SK-N-SH (cell line): ENCODE results near the gene ALS2CL. TPM values are rescaled to one million over a fixed set of nuclear protein-coding genes. Genes with fewer than 3 reads are reported as not detected.

Experiments used
- CTCF ChIA-PET: fragments of 300-600, 350-600 bp; formaldehyde crosslinking; extraction: SDS; loops from one replicate; lab custom pipeline; 2021; lab: Yijun Ruan, JAX
- POLR2A ChIA-PET: fragments of 350-600 bp; sonication (Branson Sonifier 250); formaldehyde crosslinking; extraction: SDS; loops from one replicate; lab custom pipeline; 2020; ENCODE audit warnings: antibody characterized with exemption, inconsistent platforms; lab: Yijun Ruan, JAX
- DNase-seq: peaks from one replicate; pipeline ENCODE4 v3.0.0; 2012
- H2AFZ ChIP-seq: fragments of 200-600 bp; sonication (generic); 2 replicates; pipeline ENCODE4 v1.8.1; 2016; ENCODE audit warnings: antibody characterized with exemption, mild to moderate bottlenecking, low read depth
- H3F3A ChIP-seq: fragments of 200-600 bp; sonication (generic); replicated peaks from 2 replicates; pipeline ENCODE3; 2016; ENCODE audit warnings: antibody characterized with exemption, mild to moderate bottlenecking; ENCODE audit not compliant: insufficient read depth
- H3K27ac ChIP-seq, 2 experiments: fragments of 200-500 bp in 1 of 2; fragments of 200-600 bp in 1 of 2; sonication (Bioruptor generic) in 1 of 2; sonication (generic), shearing (Covaris generic) in 1 of 2; 2 replicates each; pipeline versions ENCODE4 v1.5.1 to v1.6.1; 2014 to 2016; ENCODE audit warnings: low read depth in 2 of 2, inconsistent platforms in 1 of 2, low read length in 1 of 2, mild to moderate bottlenecking in 1 of 2, mixed read lengths in 1 of 2
- H3K27me3 ChIP-seq: fragments of 200-600 bp; sonication (generic), shearing (Covaris generic); 2 replicates; pipeline ENCODE4 v1.6.1; 2016; ENCODE audit warnings: mixed run types; ENCODE audit not compliant: insufficient read depth
- H3K36me3 ChIP-seq, 2 experiments: fragments of 200-500 bp in 1 of 2; fragments of 200-600 bp in 1 of 2; sonication (Bioruptor generic) in 1 of 2; sonication (generic) in 1 of 2; replicated peaks in 1 of 2; 2 replicates each; pipeline versions ENCODE3 to v1.5.1; 2014 to 2016; ENCODE audit warnings: low read length in 1 of 2, mild to moderate bottlenecking in 1 of 2; ENCODE audit not compliant: insufficient read depth in 2 of 2, control insufficient read depth in 1 of 2
- H3K4me1 ChIP-seq, 2 experiments: fragments of 200-500 bp in 1 of 2; fragments of 200-600 bp in 1 of 2; sonication (Bioruptor generic) in 1 of 2; sonication (generic), shearing (Covaris generic) in 1 of 2; 2 replicates each; pipeline versions ENCODE4 v1.5.1 to v1.6.1; 2014 to 2016; ENCODE audit warnings: low read depth in 1 of 2, low read length in 1 of 2, mixed run types in 1 of 2; ENCODE audit not compliant: insufficient read depth in 2 of 2, control insufficient read depth in 1 of 2
- H3K4me2 ChIP-seq: fragments of 200-600 bp; sonication (generic), shearing (Covaris generic); 2 replicates; pipeline ENCODE4 v1.6.1; 2017; ENCODE audit warnings: mixed run types
- H3K4me3 ChIP-seq, 2 experiments: fragments of 200-500 bp in 1 of 2; fragments of 200-600 bp in 1 of 2; sonication (Bioruptor generic) in 1 of 2; sonication (generic), shearing (Covaris generic) in 1 of 2; 2 replicates each; pipeline versions ENCODE4 v1.5.1 to v1.8.1; 2014 to 2016; ENCODE audit warnings: low read depth in 2 of 2, inconsistent platforms in 1 of 2, low read length in 1 of 2, mild to moderate bottlenecking in 1 of 2, mixed read lengths in 1 of 2, moderate library complexity in 1 of 2
- H3K79me2 ChIP-seq: fragments of 200-600 bp; sonication (generic); 2 replicates; pipeline ENCODE4 v1.8.1; 2017; ENCODE audit warnings: mild to moderate bottlenecking; ENCODE audit not compliant: insufficient read depth
- H3K9ac ChIP-seq: fragments of 200-600 bp; sonication (generic); 2 replicates; pipeline ENCODE4 v1.6.1; 2017; ENCODE audit warnings: mixed run types
- H3K9me2 ChIP-seq: fragments of 200-600 bp; sonication (generic); 2 replicates; pipeline ENCODE4 v1.6.1; 2017; ENCODE audit warnings: mixed run types
- H3K9me3 ChIP-seq: fragments of 200-600 bp; sonication (generic); 2 replicates; pipeline ENCODE4 v1.6.1; 2017; ENCODE audit warnings: mixed run types, mild to moderate bottlenecking, moderate library complexity
- H4K20me1 ChIP-seq: fragments of 200-600 bp; sonication (generic); 2 replicates; pipeline ENCODE4 v1.6.1; 2017; ENCODE audit warnings: mild to moderate bottlenecking, mixed run types; ENCODE audit not compliant: insufficient read depth
- EP300 ChIP-seq, 2 experiments: IDR thresholded peaks; 2 replicates each; pipeline versions ENCODE4 v1.4.0 to v1.6.1; 2012; ENCODE audit warnings: borderline replicate concordance in 1 of 2, low read depth in 1 of 2, low read length in 1 of 2
- EZH2phosphoT487 ChIP-seq: fragments of 200-600 bp; sonication (generic); IDR thresholded peaks from 2 replicates; pipeline ENCODE4 v1.6.1; 2017; ENCODE audit warnings: low read depth, mixed run types, mild to moderate bottlenecking, antibody characterized with exemption, moderate library complexity, borderline replicate concordance
- FOSL2 ChIP-seq: IDR thresholded peaks from 2 replicates; pipeline ENCODE4 v1.4.0; 2012; ENCODE audit warnings: low read depth, mild to moderate bottlenecking, moderate library complexity, borderline replicate concordance
- FOXJ3 ChIP-seq: sonication (generic); formaldehyde crosslinking; IDR thresholded peaks from 2 replicates; pipeline ENCODE4 v1.5.1; 2020; ENCODE audit warnings: mild to moderate bottlenecking, missing genetic modification reagents
- GATA2 ChIP-seq: sonication (generic); formaldehyde crosslinking; IDR thresholded peaks from 2 replicates; pipeline ENCODE4 v1.5.0; 2020; ENCODE audit warnings: mild to moderate bottlenecking, missing genetic modification reagents
- JUND ChIP-seq: IDR thresholded peaks from 2 replicates; pipeline ENCODE4 v1.4.0; 2012
- MEF2A ChIP-seq: IDR thresholded peaks from 2 replicates; pipeline ENCODE4 v1.4.0; 2012; ENCODE audit warnings: low read depth, borderline replicate concordance
- MXI1 ChIP-seq: IDR thresholded peaks from 2 replicates; pipeline ENCODE4 v1.6.1; 2012; ENCODE audit warnings: mild to moderate bottlenecking, low read depth, low read length, improper control_type of control experiment
- NFIC ChIP-seq: IDR thresholded peaks from 2 replicates; pipeline ENCODE4 v1.4.0; 2012; ENCODE audit warnings: borderline replicate concordance
- POLR2AphosphoS5 ChIP-seq: IDR thresholded peaks from 2 replicates; pipeline ENCODE4 v1.6.1; 2012; ENCODE audit warnings: low read depth, low read length
- RAD21 ChIP-seq: IDR thresholded peaks from 2 replicates; pipeline ENCODE4 v1.6.1; 2012; ENCODE audit warnings: mild to moderate bottlenecking, low read length
- RFX5 ChIP-seq: IDR thresholded peaks from 2 replicates; pipeline ENCODE4 v1.6.1; 2012; ENCODE audit warnings: mild to moderate bottlenecking, improper control_type of control experiment, low read length
- SIN3A ChIP-seq: IDR thresholded peaks from 2 replicates; pipeline ENCODE4 v1.6.1; 2012; ENCODE audit warnings: low read depth, mild to moderate bottlenecking, low read length, moderate library complexity, borderline replicate concordance
- SMC3 ChIP-seq: IDR thresholded peaks from 2 replicates; pipeline ENCODE4 v1.6.1; 2012; ENCODE audit warnings: low read depth, low read length, improper control_type of control experiment
- TAF1 ChIP-seq: IDR thresholded peaks from 2 replicates; pipeline ENCODE4 v1.6.1; 2012; ENCODE audit warnings: low read depth, mild to moderate bottlenecking, low read length, moderate library complexity, borderline replicate concordance
- TEAD4 ChIP-seq: IDR thresholded peaks from 2 replicates; pipeline ENCODE4 v1.4.0; 2012; ENCODE audit warnings: mild to moderate bottlenecking, borderline replicate concordance; ENCODE audit not compliant: insufficient read depth
- YY1 ChIP-seq: IDR thresholded peaks from 2 replicates; pipeline ENCODE4 v1.4.0; 2012; ENCODE audit warnings: low read depth, mild to moderate bottlenecking
- WGBS: methylation state at CpG from one replicate; pipeline ENCODE4 v1.1.6; 2017; ENCODE audit warnings: low lambda C conversion rate; 5-methylcytosine and 5-hydroxymethylcytosine counted together
- polyA plus RNA-seq, 3 experiments: library from polyadenylated mRNA; depleted of rRNA; stranded (reverse); fragments of >200 nt; gene quantifications; 2 replicates each; pipeline ENCODE4 v1.2.3, GENCODE V29; 2012
- small RNA-seq, 7 experiments: library from RNA; depleted of rRNA; stranded (forward); fragments of <200 nt; gene quantifications; one replicate each; pipeline ENCODE3, GENCODE V24; 2012
- TF ChIP-seq, protein P1 (sequence below): IDR thresholded peaks from 2 replicates; pipeline ENCODE4 v1.4.0; 2012; ENCODE audit warnings: low read depth
- TF ChIP-seq, protein P2 (sequence below): fragments of 150-350 bp; IDR thresholded peaks from 2 replicates; pipeline ENCODE4 v1.6.1; 2017; ENCODE audit warnings: antibody characterized with exemption, low read length, low read depth, borderline replicate concordance

Gene ALS2CL
- polyA plus RNA-seq, 1 of the 3 experiments (the other 2 are of a cell fraction) = 0.18 TPM

DNA sequence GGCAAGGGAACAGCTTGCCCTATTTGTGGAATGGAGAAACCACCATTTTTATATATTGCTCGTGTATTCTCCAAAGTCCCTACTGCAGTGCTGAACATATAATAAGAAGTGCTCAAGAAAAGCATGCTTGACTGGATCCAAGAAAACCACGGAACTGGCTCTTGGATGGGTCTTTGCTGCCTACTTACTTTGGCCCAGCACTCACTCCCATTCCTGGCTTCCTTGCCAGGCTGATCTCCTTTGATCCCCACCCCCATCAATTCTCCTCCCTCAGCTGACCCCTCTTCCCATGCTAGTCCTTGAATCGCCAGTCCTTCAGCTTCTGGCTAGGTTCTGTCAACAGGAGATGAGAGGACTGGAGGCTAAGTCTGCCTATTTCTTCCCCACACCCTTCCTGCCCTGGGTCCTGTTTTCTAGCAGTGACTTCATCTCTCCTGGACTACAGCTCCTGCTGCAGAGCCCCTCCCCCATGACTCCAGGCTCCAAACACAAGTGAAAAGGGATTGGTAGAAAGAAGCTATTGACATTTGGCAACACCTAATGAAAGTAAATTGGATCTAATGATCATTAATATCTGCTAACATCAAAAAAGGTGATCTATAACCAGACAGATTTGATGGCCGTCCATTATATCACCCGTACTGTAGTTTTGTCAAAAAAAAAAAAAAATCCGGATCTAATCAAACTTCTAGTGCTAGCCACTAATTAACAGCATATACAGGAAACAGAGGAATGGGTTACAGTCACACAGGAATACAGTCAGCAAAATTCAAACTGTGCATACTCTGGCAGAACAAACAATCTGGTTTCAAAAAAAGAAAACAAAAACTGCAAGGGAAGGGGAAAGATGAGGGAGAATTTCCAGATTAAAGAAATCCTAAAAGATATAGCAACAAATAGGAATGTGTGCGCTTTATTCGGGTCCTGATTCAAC, 73.4 kb downstream of the ALS2CL start:
- no peaks in the 10 kb centered on the region for H3K9me2 ChIP-seq
- H3K27me3 ChIP-seq = no peaks in the 10 kb centered on the region; the same call in 1 of the 2 replicates
- no peaks in the 10 kb centered on the region for H3K9me3 ChIP-seq
- CTCF ChIA-PET = interaction anchor here (1.0 to 1.5 kb wide), 3 partner anchors 10 to 131 kb away, joined by 3 to 5 read pairs (median 3); no protein-coding TSS in a partner anchor
- H4K20me1 ChIP-seq = no peaks in the 10 kb centered on the region
- no peak overlapping the region for H3K4me3 ChIP-seq
- 56% methylated on average over 8 of the region's 8 CpGs for WGBS
- no peak overlapping the region for H3K9ac ChIP-seq
- H2AFZ ChIP-seq = no peak overlapping the region
- peaks cover 0 to 8% of the 10 kb centered on the region in 2 experiments; a peak in 1 of 4 replicates for H3K4me1 ChIP-seq
- no peaks in the 10 kb centered on the region for H3K36me3 ChIP-seq
- TF ChIP-seq POLR2AphosphoS5 (no peak), JUND (no peak), MEF2A (no peak), RAD21 (no peak), MXI1 (no peak), TAF1 (no peak), SMC3 (no peak), EP300 (IDR thresholded peaks at IDR 0.05; ENCODE audit: borderline replicate concordance in 1 of 2, low read depth in 1 of 2, low read length in 1 of 2) (no peak), SIN3A (no peak), FOXJ3 (CRISPR knock-in tag) (no peak), GATA2 (CRISPR knock-in tag) (no peak), TEAD4 (no peak), YY1 (no peak), EZH2phosphoT487 (no peak), FOSL2 (no peak), NFIC (no peak), RFX5 (no peak)
- TF ChIP-seq, protein P1, sequence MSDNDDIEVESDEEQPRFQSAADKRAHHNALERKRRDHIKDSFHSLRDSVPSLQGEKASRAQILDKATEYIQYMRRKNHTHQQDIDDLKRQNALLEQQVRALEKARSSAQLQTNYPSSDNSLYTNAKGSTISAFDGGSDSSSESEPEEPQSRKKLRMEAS = no peak
- TF ChIP-seq, protein P2, sequence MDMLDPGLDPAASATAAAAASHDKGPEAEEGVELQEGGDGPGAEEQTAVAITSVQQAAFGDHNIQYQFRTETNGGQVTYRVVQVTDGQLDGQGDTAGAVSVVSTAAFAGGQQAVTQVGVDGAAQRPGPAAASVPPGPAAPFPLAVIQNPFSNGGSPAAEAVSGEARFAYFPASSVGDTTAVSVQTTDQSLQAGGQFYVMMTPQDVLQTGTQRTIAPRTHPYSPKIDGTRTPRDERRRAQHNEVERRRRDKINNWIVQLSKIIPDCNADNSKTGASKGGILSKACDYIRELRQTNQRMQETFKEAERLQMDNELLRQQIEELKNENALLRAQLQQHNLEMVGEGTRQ = no peak
- no peaks in the 10 kb centered on the region for H3F3A ChIP-seq
- no peak overlapping the region for H3K27ac ChIP-seq
- POLR2A ChIA-PET = no interaction called here
- no peaks in the 10 kb centered on the region for H3K79me2 ChIP-seq
- DNase-seq = no peak
- H3K4me2 ChIP-seq = no peak overlapping the region

Small RNA genes within 50 kb of the gene (small RNA-seq; reads per million reads assigned to genes)
- gene RF00591 = 0 reads per million in 7 experiments

Other genes with a start within 250 kb of the ALS2CL start
- not detected in 2 replicates for gene LTF, start 228.8 kb downstream of the ALS2CL start, polyA plus RNA-seq (2012; rRNA removed)
- gene RTP3, start 195.7 kb downstream of the ALS2CL start, polyA plus RNA-seq (2012; rRNA removed) = not detected in 2 replicates
- 0.13 and 0.23 TPM in 2 replicates for gene LRRC2, start 127.4 kb downstream of the ALS2CL start, polyA plus RNA-seq (2012; rRNA removed)
- gene FAM240A, start 81.2 kb downstream of the ALS2CL start, polyA plus RNA-seq (2012; rRNA removed) = not detected in 2 replicates
- 0.03 and 0.10 TPM in 2 replicates for gene TMIE, start 7.7 kb upstream of the ALS2CL start, polyA plus RNA-seq (2012; rRNA removed)
- not detected in 2 replicates for gene PRSS50, start 24.2 kb upstream of the ALS2CL start, polyA plus RNA-seq (2012; rRNA removed)
- gene MYL3, start 169.8 kb upstream of the ALS2CL start, polyA plus RNA-seq (2012; rRNA removed) = not detected in 2 replicates
- gene PTH1R, start 184.0 kb upstream of the ALS2CL start, polyA plus RNA-seq (2012; rRNA removed) = 0.07 and 0.34 TPM in 2 replicates